ENCODE data around the gene HYAL3.

DNA sequence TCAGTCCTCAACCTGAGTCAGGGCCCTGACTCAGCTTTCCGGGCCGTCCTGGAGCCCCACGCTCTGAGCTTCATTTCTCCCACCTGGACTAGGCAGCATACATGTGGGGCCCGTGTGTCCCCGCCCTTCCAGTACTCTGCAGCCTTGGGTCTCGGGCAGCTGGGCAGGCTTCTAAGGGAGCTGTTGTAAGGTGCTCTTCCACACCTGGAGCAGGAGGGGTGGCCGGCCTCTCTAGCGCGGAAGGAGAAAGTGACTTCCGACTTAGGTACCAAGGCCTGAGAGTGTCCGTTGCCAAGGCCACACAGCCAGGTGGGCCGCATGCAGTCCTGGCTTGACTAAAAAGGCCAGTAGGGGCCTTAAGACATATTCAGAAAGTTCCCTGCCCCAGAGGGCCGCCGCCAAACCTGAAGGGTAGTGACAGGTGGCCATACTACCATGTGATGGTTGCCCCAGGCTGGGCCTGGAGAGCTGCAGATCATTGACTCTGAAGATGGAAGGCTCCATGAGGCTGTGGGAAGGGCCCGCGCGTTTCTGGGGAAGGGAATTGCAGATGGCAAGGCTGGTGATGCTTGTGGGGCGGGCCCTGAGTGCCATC, 39.7 kb downstream of the HYAL3 start:
- TF ChIP-seq CTCF (CRISPR knock-in tag; IDR thresholded peaks at IDR 0.05) (no peak), MLX (CRISPR knock-in tag; IDR thresholded peaks at IDR 0.05) (no peak), E2F1 (CRISPR knock-in tag; IDR thresholded peaks at IDR 0.05) (no peak), ZNF335 (CRISPR knock-in tag; IDR thresholded peaks at IDR 0.05) (no peak), RARA (CRISPR knock-in tag; IDR thresholded peaks at IDR 0.05) (no peak), EZH2 (conservative IDR thresholded peaks at IDR 0.05; ENCODE audit: low read depth, low read length) (no peak), STAT5B (CRISPR knock-in tag; IDR thresholded peaks at IDR 0.05) (no peak), CENPT (CRISPR knock-in tag; IDR thresholded peaks at IDR 0.05; ENCODE audit: low read depth) (no peak), MNT (IDR thresholded peaks at IDR 0.05) (no peak), ZNF549 (CRISPR knock-in tag; IDR thresholded peaks at IDR 0.05) (no peak)
